Liver (tissue), 9 donors: Measurements from ENCODE around the gene METTL8. TPM values are rescaled to one million over a fixed set of nuclear protein-coding genes. Genes with fewer than 3 reads are reported as not detected.

Source experiments
- DNase-seq: peaks from one replicate; pipeline ENCODE4 v3.0.0-alpha.2; 2017; ENCODE audit warnings: low spot score
- H3K27ac ChIP-seq, 2 donors: one replicate each; pipeline ENCODE4 v1.7.0; 2013; ENCODE audit warnings: inconsistent platforms in 2 of 2, low read length in 2 of 2, control low read depth in 1 of 2, low read depth in 1 of 2, mild to moderate bottlenecking in 1 of 2
- H3K27me3 ChIP-seq, 4 donors: one replicate each; pipeline versions ENCODE4 v1.6.1 to v1.7.0; 2013; ENCODE audit warnings: low read length in 3 of 4, inconsistent platforms in 1 of 4, mild to moderate bottlenecking in 1 of 4, moderate library complexity in 1 of 4; ENCODE audit not compliant: control insufficient read depth in 4 of 4, insufficient read depth in 4 of 4
- H3K36me3 ChIP-seq, 4 donors: one replicate each; pipeline versions ENCODE4 v1.6.1 to v1.7.0; 2013; ENCODE audit warnings: low read length in 3 of 4, mild to moderate bottlenecking in 3 of 4, low read depth in 1 of 4, moderate library complexity in 1 of 4; ENCODE audit not compliant: control insufficient read depth in 4 of 4, insufficient read depth in 3 of 4
- H3K4me1 ChIP-seq, 4 donors: one replicate each; pipeline versions ENCODE4 v1.6.1 to v1.7.0; 2013; ENCODE audit warnings: low read length in 3 of 4, mild to moderate bottlenecking in 3 of 4, moderate library complexity in 1 of 4; ENCODE audit not compliant: control insufficient read depth in 4 of 4, insufficient read depth in 4 of 4
- H3K4me3 ChIP-seq, 3 donors: one replicate each; pipeline versions ENCODE4 v1.6.1 to v1.7.0; 2013; ENCODE audit warnings: low read length in 3 of 3, control low read depth in 1 of 3, low read depth in 1 of 3, mild to moderate bottlenecking in 1 of 3
- H3K9ac ChIP-seq, 2 donors: one replicate each; pipeline ENCODE4 v1.7.0; 2013; ENCODE audit warnings: low read length in 2 of 2, mild to moderate bottlenecking in 2 of 2, moderate library complexity in 2 of 2, control low read depth in 1 of 2, low read depth in 1 of 2
- H3K9me3 ChIP-seq, 4 donors: one replicate each; pipeline versions ENCODE4 v1.6.1 to v1.7.0; 2013; ENCODE audit warnings: low read length in 3 of 4; ENCODE audit not compliant: control insufficient read depth in 4 of 4
- EGR1 ChIP-seq, 2 donors: IDR thresholded peaks; 2 replicates each; pipeline ENCODE4 v1.6.1; 2016 to 2018; ENCODE audit warnings: antibody characterized with exemption in 2 of 2, low read depth in 2 of 2
- FOXA1 ChIP-seq: IDR thresholded peaks from 2 replicates; pipeline ENCODE4 v1.6.1; 2016; ENCODE audit warnings: antibody characterized with exemption
- FOXA2 ChIP-seq: IDR thresholded peaks from 2 replicates; pipeline ENCODE4 v1.6.1; 2016; ENCODE audit warnings: antibody characterized with exemption
- GABPA ChIP-seq, 2 donors: IDR thresholded peaks in 1 of 2; conservative IDR thresholded peaks in 1 of 2; 2 replicates each; pipeline ENCODE4 v1.6.1; 2016; ENCODE audit warnings: antibody characterized with exemption in 2 of 2, mild to moderate bottlenecking in 1 of 2, moderate library complexity in 1 of 2
- HNF4A ChIP-seq, 2 donors: conservative IDR thresholded peaks; 2 replicates each; pipeline ENCODE4 v1.6.1; 2016; ENCODE audit warnings: antibody characterized with exemption in 2 of 2, mild to moderate bottlenecking in 2 of 2
- HNF4G ChIP-seq: IDR thresholded peaks from 2 replicates; pipeline ENCODE4 v1.6.1; 2016; ENCODE audit warnings: antibody characterized with exemption
- JUND ChIP-seq, 2 donors: IDR thresholded peaks; 2 replicates each; pipeline ENCODE4 v1.6.1; 2016; ENCODE audit warnings: antibody characterized with exemption in 2 of 2
- NR2F2 ChIP-seq: IDR thresholded peaks from 2 replicates; pipeline ENCODE4 v1.6.1; 2016; ENCODE audit warnings: antibody characterized with exemption
- RAD21 ChIP-seq, 2 donors: IDR thresholded peaks; 2 replicates each; pipeline ENCODE4 v1.6.1; 2016; ENCODE audit warnings: antibody characterized with exemption in 2 of 2, mild to moderate bottlenecking in 2 of 2
- RXRA ChIP-seq, 2 donors: IDR thresholded peaks; 2 replicates each; pipeline ENCODE4 v1.6.1; 2017 to 2018; ENCODE audit warnings: antibody characterized with exemption in 2 of 2, mild to moderate bottlenecking in 1 of 2
- SP1 ChIP-seq: IDR thresholded peaks from 2 replicates; pipeline ENCODE4 v1.6.1; 2018; ENCODE audit warnings: antibody characterized with exemption, mild to moderate bottlenecking
- TAF1 ChIP-seq: conservative IDR thresholded peaks from 2 replicates; pipeline ENCODE4 v1.6.1; 2016; ENCODE audit warnings: antibody characterized with exemption, mild to moderate bottlenecking
- YY1 ChIP-seq: IDR thresholded peaks from 2 replicates; pipeline ENCODE4 v1.6.1; 2016; ENCODE audit warnings: antibody characterized with exemption, mild to moderate bottlenecking
- WGBS: extraction: QIAGEN DNeasy Blood & Tissue Kit; methylation state at CpG from one replicate; pipeline ENCODE4 v1.1.7; 2013; 5-methylcytosine and 5-hydroxymethylcytosine counted together
- polyA plus RNA-seq, 2 donors: library from polyadenylated mRNA; stranded (reverse) in 1 of 2; unstranded in 1 of 2; fragments of 200-250 nt in 1 of 2; fragments of >200 nt in 1 of 2; fragmentation: Nextera tagmentation in 1 of 2; extraction: Ambion mirVana in 1 of 2; gene quantifications; one replicate each; pipeline versions ENCODE4 v1.2.1 to v1.2.3, GENCODE V29; 2013 to 2015
- total RNA-seq, 2 donors: library from RNA; depleted of rRNA; stranded (reverse); fragments of >200 nt; gene quantifications; one replicate each; pipeline ENCODE4 v1.2.3, GENCODE V29; 2014
- TF ChIP-seq, protein P1 (sequence below): IDR thresholded peaks from 2 replicates; pipeline ENCODE4 v1.6.1; 2016; ENCODE audit warnings: antibody characterized with exemption
- TF ChIP-seq, protein P2 (sequence below): IDR thresholded peaks from 2 replicates; pipeline ENCODE4 v1.6.1; 2016; ENCODE audit warnings: antibody characterized with exemption
- TF ChIP-seq, protein P3 (sequence below): IDR thresholded peaks from 2 replicates; pipeline ENCODE4 v1.6.1; 2016; ENCODE audit warnings: antibody characterized with exemption
- TF ChIP-seq, protein P4 (sequence below): IDR thresholded peaks from 2 replicates; pipeline ENCODE4 v1.6.1; 2016; ENCODE audit warnings: antibody characterized with exemption, mild to moderate bottlenecking
- TF ChIP-seq, protein P5 (sequence below): fragments of 150-350 bp; IDR thresholded peaks from 2 replicates; pipeline ENCODE4 v1.5.1; 2017; ENCODE audit warnings: improper control_type of control experiment, low read depth, low read length; ENCODE audit not compliant: missing input control
- donor health status: healthy.
- donor health status: healthy.
- donor health status: healthy.
- donor health status: healthy.
- donor health status: healthy.

Gene METTL8
- total and polyA plus RNA-seq, 4 donors = 3.6 to 8.1 (median 5.9) TPM

DNA sequence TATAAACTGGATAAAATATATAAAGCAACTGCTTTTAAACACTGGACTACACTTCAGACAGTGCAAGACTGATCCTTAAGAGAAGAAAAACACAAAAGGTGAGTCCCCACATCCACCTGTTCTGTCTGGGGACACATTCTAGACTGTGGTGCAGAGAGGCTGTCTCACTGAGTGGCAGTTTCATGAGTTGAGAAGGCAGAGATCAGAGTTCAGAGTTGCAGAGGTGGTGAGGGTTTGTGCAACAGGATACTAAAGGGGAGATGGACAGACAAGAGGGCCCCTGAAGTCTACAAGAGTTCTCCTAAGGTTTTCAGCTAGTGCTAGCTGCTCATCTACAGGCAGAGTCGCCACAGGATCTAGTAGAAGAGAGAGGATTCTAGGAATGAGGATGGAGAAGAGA lies 68.0 kb downstream of the METTL8 start:
- no peak overlapping the region for H3K4me3 ChIP-seq
- DNase-seq = no peak
- no peaks in the 10 kb centered on the region for H3K36me3 ChIP-seq

More for the DNA sequence above, 68.0 kb downstream of the METTL8 start:
- no peaks in the 10 kb centered on the region for H3K27me3 ChIP-seq
- H3K27ac ChIP-seq = no peak overlapping the region
- WGBS = 96% methylated on average over 1 of the region's 1 CpG
- TF ChIP-seq, protein P1, sequence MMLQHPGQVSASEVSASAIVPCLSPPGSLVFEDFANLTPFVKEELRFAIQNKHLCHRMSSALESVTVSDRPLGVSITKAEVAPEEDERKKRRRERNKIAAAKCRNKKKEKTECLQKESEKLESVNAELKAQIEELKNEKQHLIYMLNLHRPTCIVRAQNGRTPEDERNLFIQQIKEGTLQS = no peak
- TF ChIP-seq, protein P2, sequence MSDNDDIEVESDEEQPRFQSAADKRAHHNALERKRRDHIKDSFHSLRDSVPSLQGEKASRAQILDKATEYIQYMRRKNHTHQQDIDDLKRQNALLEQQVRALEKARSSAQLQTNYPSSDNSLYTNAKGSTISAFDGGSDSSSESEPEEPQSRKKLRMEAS = no peak
- no peak for TF ChIP-seq EGR1 (IDR thresholded peaks at IDR 0.05; ENCODE audit: low read depth in 2 of 2)
- TF ChIP-seq FOXA1 = no peak
- TF ChIP-seq JUND (IDR thresholded peaks at IDR 0.05) = no peak
- TF ChIP-seq TAF1 = no peak
- TF ChIP-seq SP1 = no peak
- TF ChIP-seq HNF4G = no peak
- no peak for TF ChIP-seq HNF4A (conservative IDR thresholded peaks at IDR 0.05)
- TF ChIP-seq, protein P3, sequence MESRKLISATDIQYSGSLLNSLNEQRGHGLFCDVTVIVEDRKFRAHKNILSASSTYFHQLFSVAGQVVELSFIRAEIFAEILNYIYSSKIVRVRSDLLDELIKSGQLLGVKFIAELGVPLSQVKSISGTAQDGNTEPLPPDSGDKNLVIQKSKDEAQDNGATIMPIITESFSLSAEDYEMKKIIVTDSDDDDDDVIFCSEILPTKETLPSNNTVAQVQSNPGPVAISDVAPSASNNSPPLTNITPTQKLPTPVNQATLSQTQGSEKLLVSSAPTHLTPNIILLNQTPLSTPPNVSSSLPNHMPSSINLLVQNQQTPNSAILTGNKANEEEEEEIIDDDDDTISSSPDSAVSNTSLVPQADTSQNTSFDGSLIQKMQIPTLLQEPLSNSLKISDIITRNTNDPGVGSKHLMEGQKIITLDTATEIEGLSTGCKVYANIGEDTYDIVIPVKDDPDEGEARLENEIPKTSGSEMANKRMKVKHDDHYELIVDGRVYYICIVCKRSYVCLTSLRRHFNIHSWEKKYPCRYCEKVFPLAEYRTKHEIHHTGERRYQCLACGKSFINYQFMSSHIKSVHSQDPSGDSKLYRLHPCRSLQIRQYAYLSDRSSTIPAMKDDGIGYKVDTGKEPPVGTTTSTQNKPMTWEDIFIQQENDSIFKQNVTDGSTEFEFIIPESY = no peak
- no peak for TF ChIP-seq NR2F2
- no peak for TF ChIP-seq FOXA2
- no peak for TF ChIP-seq YY1
- TF ChIP-seq, protein P4, sequence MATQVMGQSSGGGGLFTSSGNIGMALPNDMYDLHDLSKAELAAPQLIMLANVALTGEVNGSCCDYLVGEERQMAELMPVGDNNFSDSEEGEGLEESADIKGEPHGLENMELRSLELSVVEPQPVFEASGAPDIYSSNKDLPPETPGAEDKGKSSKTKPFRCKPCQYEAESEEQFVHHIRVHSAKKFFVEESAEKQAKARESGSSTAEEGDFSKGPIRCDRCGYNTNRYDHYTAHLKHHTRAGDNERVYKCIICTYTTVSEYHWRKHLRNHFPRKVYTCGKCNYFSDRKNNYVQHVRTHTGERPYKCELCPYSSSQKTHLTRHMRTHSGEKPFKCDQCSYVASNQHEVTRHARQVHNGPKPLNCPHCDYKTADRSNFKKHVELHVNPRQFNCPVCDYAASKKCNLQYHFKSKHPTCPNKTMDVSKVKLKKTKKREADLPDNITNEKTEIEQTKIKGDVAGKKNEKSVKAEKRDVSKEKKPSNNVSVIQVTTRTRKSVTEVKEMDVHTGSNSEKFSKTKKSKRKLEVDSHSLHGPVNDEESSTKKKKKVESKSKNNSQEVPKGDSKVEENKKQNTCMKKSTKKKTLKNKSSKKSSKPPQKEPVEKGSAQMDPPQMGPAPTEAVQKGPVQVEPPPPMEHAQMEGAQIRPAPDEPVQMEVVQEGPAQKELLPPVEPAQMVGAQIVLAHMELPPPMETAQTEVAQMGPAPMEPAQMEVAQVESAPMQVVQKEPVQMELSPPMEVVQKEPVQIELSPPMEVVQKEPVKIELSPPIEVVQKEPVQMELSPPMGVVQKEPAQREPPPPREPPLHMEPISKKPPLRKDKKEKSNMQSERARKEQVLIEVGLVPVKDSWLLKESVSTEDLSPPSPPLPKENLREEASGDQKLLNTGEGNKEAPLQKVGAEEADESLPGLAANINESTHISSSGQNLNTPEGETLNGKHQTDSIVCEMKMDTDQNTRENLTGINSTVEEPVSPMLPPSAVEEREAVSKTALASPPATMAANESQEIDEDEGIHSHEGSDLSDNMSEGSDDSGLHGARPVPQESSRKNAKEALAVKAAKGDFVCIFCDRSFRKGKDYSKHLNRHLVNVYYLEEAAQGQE = no peak
- TF ChIP-seq RXRA (IDR thresholded peaks at IDR 0.05) = no peak
- TF ChIP-seq RAD21 (IDR thresholded peaks at IDR 0.05) = no peak
- no peak for TF ChIP-seq GABPA (IDR thresholded peaks at IDR 0.05 in 1 of 2, conservative IDR thresholded peaks at IDR 0.05 in 1 of 2)
- TF ChIP-seq, protein P5, sequence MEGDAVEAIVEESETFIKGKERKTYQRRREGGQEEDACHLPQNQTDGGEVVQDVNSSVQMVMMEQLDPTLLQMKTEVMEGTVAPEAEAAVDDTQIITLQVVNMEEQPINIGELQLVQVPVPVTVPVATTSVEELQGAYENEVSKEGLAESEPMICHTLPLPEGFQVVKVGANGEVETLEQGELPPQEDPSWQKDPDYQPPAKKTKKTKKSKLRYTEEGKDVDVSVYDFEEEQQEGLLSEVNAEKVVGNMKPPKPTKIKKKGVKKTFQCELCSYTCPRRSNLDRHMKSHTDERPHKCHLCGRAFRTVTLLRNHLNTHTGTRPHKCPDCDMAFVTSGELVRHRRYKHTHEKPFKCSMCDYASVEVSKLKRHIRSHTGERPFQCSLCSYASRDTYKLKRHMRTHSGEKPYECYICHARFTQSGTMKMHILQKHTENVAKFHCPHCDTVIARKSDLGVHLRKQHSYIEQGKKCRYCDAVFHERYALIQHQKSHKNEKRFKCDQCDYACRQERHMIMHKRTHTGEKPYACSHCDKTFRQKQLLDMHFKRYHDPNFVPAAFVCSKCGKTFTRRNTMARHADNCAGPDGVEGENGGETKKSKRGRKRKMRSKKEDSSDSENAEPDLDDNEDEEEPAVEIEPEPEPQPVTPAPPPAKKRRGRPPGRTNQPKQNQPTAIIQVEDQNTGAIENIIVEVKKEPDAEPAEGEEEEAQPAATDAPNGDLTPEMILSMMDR = no peak
- H3K9me3 ChIP-seq = no peaks in the 10 kb centered on the region
- no peak overlapping the region for H3K9ac ChIP-seq
- H3K4me1 ChIP-seq = peaks cover 0 to 2% (median 0%) of the 10 kb centered on the region in 4 donors
